Naive B cell (primary cell): Measurements from ENCODE around the gene RHBDF2. TPM values are rescaled to one million over a fixed set of nuclear protein-coding genes. Genes with fewer than 3 reads are reported as not detected.

ENCODE experiments used
- ATAC-seq, 2 donors: fragments of 150-1000 bp; cut with Tn5 transposase; 2 replicates each; pipeline ENCODE4 v1.10.0; 2021; ENCODE audit warnings: low read depth in 2 of 2, mild to moderate bottlenecking in 2 of 2, moderate library complexity in 2 of 2
- DNase-seq: peaks from one replicate; pipeline ENCODE4 v3.0.0; 2022
- H3K27ac Mint-ChIP-seq, 6 donors: one replicate each; pipeline ENCODE4 v1.8.0; 2020 to 2022; ENCODE audit warnings: mild to moderate bottlenecking in 6 of 6, mixed read lengths in 6 of 6, moderate library complexity in 5 of 6, inconsistent platforms in 2 of 6
- H3K27me3 Mint-ChIP-seq, 3 donors: one replicate each; pipeline ENCODE4 v1.8.0; 2021 to 2022; ENCODE audit warnings: mixed read lengths in 3 of 3, mild to moderate bottlenecking in 1 of 3
- H3K36me3 Mint-ChIP-seq, 2 donors: one replicate each; pipeline ENCODE4 v1.8.0; 2020 to 2022; ENCODE audit warnings: mixed read lengths in 2 of 2, inconsistent platforms in 1 of 2, mild to moderate bottlenecking in 1 of 2
- H3K4me1 Mint-ChIP-seq, 3 donors: one replicate each; pipeline ENCODE4 v1.8.0; 2020 to 2022; ENCODE audit warnings: mixed read lengths in 3 of 3, inconsistent platforms in 1 of 3, mild to moderate bottlenecking in 1 of 3, moderate library complexity in 1 of 3
- H3K4me3 Mint-ChIP-seq, 8 donors: one replicate each; pipeline ENCODE4 v1.8.0; 2020 to 2022; ENCODE audit warnings: mild to moderate bottlenecking in 8 of 8, mixed read lengths in 8 of 8, moderate library complexity in 8 of 8, inconsistent platforms in 2 of 8
- H3K9me3 Mint-ChIP-seq, 7 donors: one replicate each; pipeline ENCODE4 v1.8.0; 2020 to 2022; ENCODE audit warnings: mixed read lengths in 7 of 7, mild to moderate bottlenecking in 5 of 7, inconsistent platforms in 2 of 7, moderate library complexity in 1 of 7
- polyA plus RNA-seq, 6 donors: library from polyadenylated mRNA; unstranded; fragments of 300-500 nt; fragmentation: Illumina TruSeq; gene quantifications; one replicate each; pipeline ENCODE4 v1.2.3, GENCODE V29; 2021; ENCODE audit warnings: low read depth in 6 of 6

The RHBDF2 gene
- polyA plus RNA-seq, 6 donors from 2014 or later, result 44.0 to 148 (median 51.7) TPM

DNA sequence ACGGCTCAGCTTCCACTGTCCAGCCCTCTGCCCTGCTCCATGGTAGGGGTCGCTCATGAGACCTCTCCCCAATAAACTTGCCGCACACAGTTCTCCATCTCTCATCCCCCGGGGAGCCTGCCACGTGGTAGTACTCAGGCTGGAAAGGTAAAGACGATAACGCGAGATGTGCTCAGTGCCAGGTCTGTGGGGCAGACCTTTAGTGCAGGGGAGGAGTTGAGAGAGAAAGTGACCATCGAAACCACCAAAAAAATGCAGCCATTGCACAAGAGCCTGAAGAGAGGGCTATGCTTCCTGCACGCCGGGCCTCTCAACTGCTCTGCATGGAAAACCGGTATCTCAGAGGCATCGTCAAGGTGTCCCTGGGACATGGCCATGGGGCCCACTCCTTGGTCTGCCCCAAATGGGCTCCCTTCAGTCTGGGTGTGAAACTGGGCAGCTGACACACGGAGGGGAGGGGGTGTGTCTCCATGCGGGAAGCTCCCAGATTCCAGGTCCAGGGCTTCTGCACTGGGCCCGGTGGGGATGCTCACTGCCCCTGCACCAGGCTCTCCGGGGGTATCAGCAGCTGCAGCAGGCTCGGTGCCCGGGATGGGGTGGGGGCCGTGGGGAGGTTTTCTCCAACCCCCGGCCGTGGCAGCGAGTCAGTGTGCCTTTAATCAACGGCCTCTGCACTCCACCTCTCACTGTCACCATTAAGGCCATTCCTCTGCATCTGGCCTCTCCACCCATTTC lies 38.5 kb downstream of the RHBDF2 start:
- H3K9me3 Mint-ChIP-seq, result no peaks in the 10 kb centered on the region
- ATAC-seq (no peak), DNase-seq (no peak)
- no peak overlapping the region for H3K4me3 Mint-ChIP-seq
- H3K27me3 Mint-ChIP-seq, result no peaks in the 10 kb centered on the region
- H3K36me3 Mint-ChIP-seq, result no peaks in the 10 kb centered on the region
- H3K4me1 Mint-ChIP-seq, result peaks cover 22 to 25% (median 23%) of the 10 kb centered on the region in 3 donors
- H3K27ac Mint-ChIP-seq, result no peak overlapping the region

DNA sequence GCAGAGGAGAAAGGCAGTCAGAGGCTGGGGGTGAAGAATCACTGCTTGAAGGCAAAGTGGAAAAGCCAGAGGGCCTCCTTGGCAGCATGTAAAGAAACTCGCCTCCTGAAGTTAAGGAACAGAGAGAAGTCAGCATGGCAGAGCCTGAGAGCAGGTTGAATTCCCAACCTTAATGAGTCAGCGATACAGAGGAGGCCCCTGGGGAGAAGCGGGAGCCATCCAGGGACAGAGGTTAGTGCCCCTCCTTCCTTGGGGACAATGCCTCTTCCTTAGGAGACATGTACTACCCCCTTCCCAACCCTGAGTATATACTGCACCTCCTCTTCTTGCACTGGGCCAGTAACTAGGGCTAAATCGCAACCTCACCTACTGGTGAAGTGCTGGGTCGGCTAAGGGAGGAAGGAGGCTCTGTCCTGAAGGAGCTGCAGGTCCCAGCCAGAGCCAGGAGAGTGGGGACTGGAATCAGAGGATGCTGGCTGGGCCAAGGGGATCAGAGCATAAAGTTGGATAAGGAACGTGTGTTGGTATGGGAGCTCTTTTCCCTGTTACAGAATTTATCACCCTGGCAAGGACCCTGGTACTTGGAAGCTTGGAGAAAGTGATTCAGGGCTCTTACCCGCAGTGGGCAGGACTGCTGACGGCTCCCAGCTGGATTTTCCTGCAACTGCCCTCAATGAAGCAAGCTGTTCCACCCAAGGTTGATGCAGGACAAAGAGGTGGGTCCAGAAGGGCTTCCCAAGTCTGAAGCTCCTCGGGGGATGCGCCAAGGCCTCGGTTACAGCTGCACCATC lies 39.3 kb downstream of the RHBDF2 start:
- Mint-ChIP-seq H3K4me1 (peaks cover 22 to 25% (median 23%) of the 10 kb centered on the region in 3 donors), H3K4me3 (peak overlapping the region in 1 of 8 donors; percentile 30), H3K9me3 (no peaks in the 10 kb centered on the region), H3K36me3 (no peaks in the 10 kb centered on the region), H3K27me3 (no peaks in the 10 kb centered on the region), H3K27ac (peak overlapping the region in 2 of 6 donors; percentile 7 to 57)
- DNase-seq, result no peak
- no peak for ATAC-seq

DNA sequence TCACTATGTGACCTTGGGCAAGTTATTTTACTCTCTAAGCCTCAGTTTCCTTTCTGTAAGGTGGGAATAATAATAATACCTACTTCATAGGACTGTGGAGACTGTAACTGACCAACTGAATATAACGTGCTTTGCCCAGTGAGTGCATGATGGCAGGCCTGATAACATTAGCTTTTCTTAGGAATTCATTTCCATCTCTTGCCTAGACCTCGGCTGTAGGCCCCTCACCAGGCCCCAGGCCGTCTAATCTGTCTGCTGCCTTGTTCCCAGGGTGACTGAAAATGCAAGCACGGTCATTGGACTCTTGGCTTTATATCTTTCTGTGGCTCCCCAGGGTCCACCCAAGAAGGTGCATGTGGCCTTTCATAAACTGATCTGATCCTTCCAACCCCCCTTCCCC lies 41.5 kb downstream of the RHBDF2 start:
- H3K4me3 Mint-ChIP-seq, result peak overlapping the region in 1 of 8 donors; percentile 12
- no peaks in the 10 kb centered on the region for H3K27me3 Mint-ChIP-seq
- DNase-seq, result no peak
- H3K36me3 Mint-ChIP-seq, result no peaks in the 10 kb centered on the region
- H3K9me3 Mint-ChIP-seq, result no peaks in the 10 kb centered on the region
- peaks cover 5 to 7% (median 5%) of the 10 kb centered on the region in 3 donors for H3K4me1 Mint-ChIP-seq
- ATAC-seq, result no peak
- H3K27ac Mint-ChIP-seq, result no peak overlapping the region

DNA sequence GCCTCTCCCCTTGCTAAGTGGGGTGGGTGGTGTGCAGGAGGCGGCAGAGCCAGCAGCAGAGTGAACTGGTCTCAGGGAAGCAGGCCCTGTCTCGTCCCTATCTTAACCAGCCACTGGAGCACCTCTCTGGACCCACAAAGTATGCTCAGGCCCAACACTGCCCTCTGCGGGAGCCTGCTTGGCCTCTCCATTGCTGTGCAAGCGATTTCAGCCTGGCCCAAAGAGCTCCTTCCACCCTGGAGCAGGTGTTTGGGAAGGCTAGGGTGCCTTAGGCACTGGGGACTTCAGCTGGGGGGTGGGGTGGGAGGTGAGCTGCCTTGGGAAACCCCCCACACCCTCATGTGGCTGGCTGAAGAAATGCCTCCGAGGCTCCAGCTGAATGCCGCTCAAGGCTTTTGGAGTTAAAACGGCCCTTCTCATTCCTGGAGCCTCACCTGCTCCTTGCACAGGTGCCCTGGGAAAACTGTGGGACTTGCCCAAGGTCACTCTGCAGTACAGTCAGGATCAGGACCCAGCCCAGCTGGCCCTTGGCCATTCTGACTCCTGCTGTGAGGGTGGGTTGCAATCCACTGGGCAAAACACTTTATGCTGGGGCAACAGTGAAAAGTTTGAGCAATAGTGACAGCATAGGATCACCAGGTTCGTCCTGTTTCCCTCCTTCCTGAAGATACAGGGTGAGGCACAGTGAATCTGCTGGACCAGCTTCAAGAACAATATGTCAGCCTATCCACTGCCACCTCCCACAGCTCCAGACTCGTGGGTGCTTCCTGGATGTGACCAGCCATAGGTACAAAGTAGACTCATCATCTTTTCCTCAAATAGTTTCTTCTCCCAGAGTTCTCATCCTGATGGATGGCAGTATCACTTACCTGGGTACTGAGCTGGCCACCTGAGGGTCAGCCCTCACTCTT lies 42.4 kb downstream of the RHBDF2 start:
- H3K27ac Mint-ChIP-seq, result peak overlapping the region in 2 of 6 donors; percentile 33 to 75
- DNase-seq (peak; percentile 46), ATAC-seq (peak; percentile 80 to 82)
- H3K36me3 Mint-ChIP-seq, result no peaks in the 10 kb centered on the region
- H3K4me1 Mint-ChIP-seq, result peaks cover 5 to 7% (median 5%) of the 10 kb centered on the region in 3 donors
- no peaks in the 10 kb centered on the region for H3K27me3 Mint-ChIP-seq
- peak overlapping the region in 1 of 8 donors; percentile 16 for H3K4me3 Mint-ChIP-seq
- H3K9me3 Mint-ChIP-seq, result no peaks in the 10 kb centered on the region

DNA sequence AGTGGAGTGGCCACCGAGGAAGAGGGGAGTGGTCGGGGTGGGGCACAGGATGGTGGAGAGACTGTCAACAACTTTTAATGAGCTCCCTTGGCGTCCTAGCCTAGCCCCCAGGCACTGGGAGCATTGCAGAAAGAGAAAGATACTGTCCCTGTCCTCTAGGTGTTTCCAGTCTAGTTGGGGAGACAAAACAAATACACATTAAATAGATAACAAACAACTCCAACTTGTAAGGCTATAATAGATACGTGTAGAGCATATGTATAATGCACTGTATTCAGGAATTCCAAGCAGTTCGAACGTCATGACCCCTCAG lies 47.8 kb downstream of the RHBDF2 start:
- Mint-ChIP-seq H3K27me3 (no peaks in the 10 kb centered on the region), H3K27ac (peak overlapping the region; percentile 87 to 98 (median 97)), H3K9me3 (peaks cover 0 to 2% (median 0%) of the 10 kb centered on the region in 7 donors), H3K36me3 (no peaks in the 10 kb centered on the region), H3K4me3 (peak overlapping the region; percentile 66 to 94 (median 86)), H3K4me1 (peaks cover 32 to 45% (median 41%) of the 10 kb centered on the region in 3 donors)
- no peak for DNase-seq
- no peak for ATAC-seq

DNA sequence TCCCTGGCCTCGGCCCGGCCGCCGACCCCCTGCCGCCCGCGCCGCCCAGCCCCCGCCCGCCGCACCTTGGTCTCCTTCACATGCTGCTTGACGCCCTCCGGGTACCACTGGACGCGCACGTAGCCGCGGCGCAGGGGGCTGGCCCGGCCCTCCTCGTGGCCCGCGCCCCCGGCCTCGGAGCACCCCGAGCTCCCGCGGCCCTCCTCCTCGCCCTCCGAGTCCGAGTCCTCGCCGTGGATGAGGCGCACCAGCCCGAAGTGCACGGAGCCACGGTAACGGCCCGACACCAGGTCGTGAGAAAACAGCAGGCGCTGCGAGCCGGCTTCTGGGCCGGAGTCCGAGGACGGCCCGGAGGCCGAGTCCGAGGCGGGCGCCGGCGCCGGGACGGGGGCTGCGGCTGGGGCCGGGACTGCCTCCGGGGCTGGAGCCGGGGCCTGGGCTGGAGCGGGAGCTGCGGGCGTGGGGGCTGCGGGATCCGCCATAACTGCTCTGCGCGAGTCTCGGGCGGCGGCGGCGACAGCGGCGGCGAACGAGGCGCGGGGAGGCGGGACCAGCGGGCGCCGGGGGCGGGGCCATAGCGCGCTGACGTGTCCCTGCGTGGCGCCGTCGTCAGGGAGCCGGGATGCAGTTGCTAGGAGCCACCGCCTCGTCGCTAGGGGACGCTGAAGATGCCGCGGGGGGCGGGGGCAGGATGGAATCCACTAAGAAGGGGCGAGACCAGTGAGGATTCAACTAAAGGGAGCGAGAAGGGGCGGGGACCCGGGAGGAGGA lies 48.4 kb downstream of the RHBDF2 start, which contains the start of gene UBE2O:
Gene UBE2O, minus strand, starts transcription at position 493 of the 771 bp plus-strand sequence. Its CDS starts 11 bp downstream, at position 482.
- Mint-ChIP-seq H3K4me3 (peak within 1 kb of the TSS; percentile 86 to 94 (median 92)), H3K27me3 (no peaks in the 10 kb centered on the region), H3K4me1 (peaks cover 34 to 48% (median 45%) of the 10 kb centered on the region in 3 donors), H3K9me3 (peaks cover 0 to 2% (median 0%) of the 10 kb centered on the region in 7 donors), H3K36me3 (no peaks in the 10 kb centered on the region), H3K27ac (peak within 1 kb of the TSS; percentile 87 to 98 (median 97))
- peak; percentile 91 to 92 for ATAC-seq
- peak; percentile 94 for DNase-seq

DNA sequence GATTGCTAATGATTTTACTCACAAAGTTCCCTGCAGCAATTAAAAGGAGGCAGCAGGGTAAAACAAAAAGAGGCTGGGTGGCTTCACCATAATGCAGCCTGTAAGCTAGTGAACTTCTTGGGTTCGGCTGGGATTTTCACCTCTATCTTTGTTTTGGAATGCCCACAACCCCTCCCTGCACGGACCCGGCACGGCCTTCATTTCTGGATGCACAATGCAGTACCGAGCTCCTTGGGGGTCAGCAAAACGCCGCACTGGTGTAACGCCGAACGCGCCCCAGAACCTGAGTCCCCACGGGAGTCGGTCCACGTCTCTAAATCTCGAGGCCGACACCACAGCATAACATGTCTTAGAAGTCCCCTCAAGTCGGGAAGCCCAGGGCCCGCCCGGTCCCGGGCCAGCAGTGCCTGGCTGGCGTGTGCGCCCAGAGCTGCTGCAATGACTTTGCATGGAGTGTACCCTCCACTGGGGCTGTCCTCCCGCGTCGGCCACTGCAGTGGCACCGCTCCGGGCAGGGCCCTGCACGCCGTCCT lies 49.0 kb downstream of the RHBDF2 start:
- ATAC-seq, result peak; percentile 6 to 11
- Mint-ChIP-seq H3K27ac (peak overlapping the region in 3 of 6 donors; percentile 50 to 66 (median 62)), H3K4me1 (peaks cover 41 to 53% (median 51%) of the 10 kb centered on the region in 3 donors), H3K36me3 (no peaks in the 10 kb centered on the region), H3K4me3 (peak overlapping the region; percentile 86 to 94 (median 92)), H3K27me3 (no peaks in the 10 kb centered on the region), H3K9me3 (peaks cover 0 to 2% (median 0%) of the 10 kb centered on the region in 7 donors)
- no peak for DNase-seq

DNA sequence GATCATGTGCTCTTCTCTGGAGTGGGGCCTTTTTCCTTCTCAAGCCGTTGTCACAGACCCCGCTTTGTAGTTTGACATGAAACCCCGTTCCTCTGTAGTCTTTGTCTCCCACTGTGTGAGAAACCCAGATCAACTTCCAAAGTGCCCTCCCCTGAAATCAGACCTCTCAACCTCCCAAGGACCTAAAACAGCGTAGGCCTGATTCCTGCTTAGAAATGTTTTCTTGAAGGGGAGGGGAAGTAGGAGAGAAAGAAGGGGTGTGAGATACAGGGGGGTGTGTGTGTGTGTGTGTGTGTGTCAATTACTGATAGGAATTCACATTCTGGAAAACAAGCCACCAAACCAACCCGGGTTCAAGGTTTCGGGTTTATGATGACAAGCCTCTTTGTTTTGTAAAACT lies 49.7 kb downstream of the RHBDF2 start:
- peak overlapping the region; percentile 86 to 94 (median 92) for H3K4me3 Mint-ChIP-seq
- no peaks in the 10 kb centered on the region for H3K27me3 Mint-ChIP-seq
- DNase-seq, result no peak
- peaks cover 0 to 2% (median 0%) of the 10 kb centered on the region in 7 donors for H3K9me3 Mint-ChIP-seq
- no peaks in the 10 kb centered on the region for H3K36me3 Mint-ChIP-seq
- H3K4me1 Mint-ChIP-seq, result peaks cover 45 to 60% (median 57%) of the 10 kb centered on the region in 3 donors
- no peak for ATAC-seq
- H3K27ac Mint-ChIP-seq, result peak overlapping the region in 3 of 6 donors; percentile 11 to 20 (median 16)

DNA sequence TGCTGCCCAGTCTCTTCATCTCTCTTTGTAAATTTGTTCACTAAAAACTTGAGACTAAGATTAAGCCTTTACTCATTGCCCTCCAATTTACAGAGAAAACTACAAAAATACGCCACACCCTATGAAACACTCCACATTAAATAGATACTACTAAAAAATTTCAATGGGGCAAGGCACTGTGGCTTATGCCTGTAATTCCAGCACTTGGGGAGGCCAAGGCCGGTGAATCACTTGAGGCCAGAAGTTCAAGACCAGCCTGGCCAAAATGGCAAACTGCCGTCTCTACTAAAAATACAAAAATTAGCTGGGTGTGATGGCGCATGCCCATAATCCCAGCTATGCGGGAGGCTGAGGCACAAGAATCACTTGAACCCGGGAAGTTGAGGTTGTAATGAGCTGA lies 52.1 kb downstream of the RHBDF2 start:
- no peaks in the 10 kb centered on the region for H3K27me3 Mint-ChIP-seq
- ATAC-seq (no peak), DNase-seq (no peak)
- no peaks in the 10 kb centered on the region for H3K36me3 Mint-ChIP-seq
- peaks cover 69 to 84% (median 80%) of the 10 kb centered on the region in 3 donors for H3K4me1 Mint-ChIP-seq
- H3K9me3 Mint-ChIP-seq, result peaks cover 0 to 2% (median 0%) of the 10 kb centered on the region in 7 donors
- H3K27ac Mint-ChIP-seq, result no peak overlapping the region
- peak overlapping the region in 2 of 8 donors; percentile 40 to 69 for H3K4me3 Mint-ChIP-seq

DNA sequence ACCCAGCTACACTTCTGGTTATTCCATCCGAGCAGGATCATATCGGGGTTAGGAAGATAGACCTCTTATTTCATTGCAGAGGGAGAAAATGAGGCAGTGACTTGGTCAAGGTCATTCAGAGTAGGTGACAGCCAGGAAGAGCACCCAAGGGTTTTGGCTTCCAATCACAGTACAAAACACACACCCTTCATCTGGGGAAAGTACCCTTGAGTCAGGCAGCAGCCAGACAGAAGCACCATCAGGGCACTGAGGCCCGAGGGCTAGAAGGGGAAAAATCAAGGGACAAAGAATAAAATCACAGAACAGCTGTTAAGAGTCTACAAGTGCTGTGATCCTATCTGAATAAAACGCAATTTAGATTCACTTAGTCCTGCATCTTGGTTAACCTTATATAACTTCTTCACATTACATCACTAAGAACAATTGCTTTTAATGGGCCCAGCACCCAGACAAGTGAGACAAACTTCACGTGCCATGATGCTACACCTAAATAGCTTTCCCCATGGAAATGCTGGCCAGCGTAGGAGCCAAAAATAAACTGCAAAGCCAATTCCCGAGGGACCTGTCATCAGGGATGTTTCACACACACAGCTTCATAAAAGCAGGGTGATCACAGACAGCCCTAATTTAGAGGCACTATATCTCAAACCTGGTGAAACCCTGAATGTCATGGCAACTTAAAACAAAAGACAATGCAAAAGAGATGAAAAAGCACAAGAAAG lies 53.1 kb downstream of the RHBDF2 start:
- H3K27me3 Mint-ChIP-seq, result no peaks in the 10 kb centered on the region
- H3K9me3 Mint-ChIP-seq, result peaks cover 0 to under 1% (median 0%) of the 10 kb centered on the region in 7 donors
- peaks cover 72 to 89% (median 86%) of the 10 kb centered on the region in 3 donors for H3K4me1 Mint-ChIP-seq
- H3K36me3 Mint-ChIP-seq, result no peaks in the 10 kb centered on the region
- no peak for DNase-seq
- H3K4me3 Mint-ChIP-seq, result peak overlapping the region in 3 of 8 donors; percentile 19 to 44 (median 30)
- ATAC-seq, result no peak
- peak overlapping the region in 1 of 6 donors; percentile 55 for H3K27ac Mint-ChIP-seq

DNA sequence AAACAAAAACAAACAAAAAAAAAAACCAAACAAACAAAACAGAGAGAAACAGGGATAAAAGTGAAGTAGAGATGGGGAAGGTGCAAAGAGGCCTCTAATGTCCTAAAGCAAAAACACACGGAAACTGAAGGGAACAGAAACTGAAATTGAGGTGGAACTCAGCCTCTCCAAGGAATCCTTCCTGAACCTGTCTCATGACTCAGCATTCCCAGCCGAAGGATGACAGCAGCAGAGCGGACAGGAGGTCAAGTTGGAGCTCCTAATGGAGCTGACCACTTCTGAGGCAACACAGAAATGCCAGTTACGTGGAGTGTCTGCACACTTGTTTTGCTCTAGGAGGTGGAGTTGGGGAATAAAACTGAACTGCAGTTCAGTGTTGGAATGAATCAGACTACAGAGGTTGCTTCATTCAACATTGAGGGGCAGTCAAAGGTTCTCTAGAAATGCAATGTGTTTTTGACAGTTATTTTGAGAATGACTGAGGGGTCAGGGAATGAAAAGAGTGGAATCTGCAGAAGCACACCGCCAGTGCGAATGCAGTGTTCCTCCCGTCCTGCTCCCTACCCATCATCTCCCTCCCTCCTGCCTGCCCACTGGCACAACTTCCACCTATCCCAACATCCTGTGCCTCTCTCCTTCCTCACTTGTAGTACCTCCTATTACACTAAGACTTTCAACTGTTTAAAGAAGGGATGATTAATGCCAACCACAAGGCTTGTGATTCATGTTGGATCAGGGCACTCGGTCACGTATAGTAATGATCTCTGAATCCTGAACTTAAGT lies 54.6 kb downstream of the RHBDF2 start:
- peak overlapping the region in 3 of 6 donors; percentile 23 to 54 (median 46) for H3K27ac Mint-ChIP-seq

More for the DNA sequence above, 54.6 kb downstream of the RHBDF2 start:
- Mint-ChIP-seq H3K9me3 (no peaks in the 10 kb centered on the region), H3K27me3 (no peaks in the 10 kb centered on the region), H3K36me3 (no peaks in the 10 kb centered on the region), H3K4me3 (peak overlapping the region in 2 of 8 donors; percentile 7 to 12), H3K4me1 (peaks cover 78 to 95% (median 94%) of the 10 kb centered on the region in 3 donors)
- ATAC-seq (no peak), DNase-seq (no peak)
